C1 segment of cervical spinal cord (tissue), 14 donors: Measurements from ENCODE around the gene CASP5.

Source experiments
- DNase-seq, 14 donors: peaks; one replicate each; lab custom pipeline; 2025; lab: John Stamatoyannopoulos, UW

Gene CASP5

DNA sequence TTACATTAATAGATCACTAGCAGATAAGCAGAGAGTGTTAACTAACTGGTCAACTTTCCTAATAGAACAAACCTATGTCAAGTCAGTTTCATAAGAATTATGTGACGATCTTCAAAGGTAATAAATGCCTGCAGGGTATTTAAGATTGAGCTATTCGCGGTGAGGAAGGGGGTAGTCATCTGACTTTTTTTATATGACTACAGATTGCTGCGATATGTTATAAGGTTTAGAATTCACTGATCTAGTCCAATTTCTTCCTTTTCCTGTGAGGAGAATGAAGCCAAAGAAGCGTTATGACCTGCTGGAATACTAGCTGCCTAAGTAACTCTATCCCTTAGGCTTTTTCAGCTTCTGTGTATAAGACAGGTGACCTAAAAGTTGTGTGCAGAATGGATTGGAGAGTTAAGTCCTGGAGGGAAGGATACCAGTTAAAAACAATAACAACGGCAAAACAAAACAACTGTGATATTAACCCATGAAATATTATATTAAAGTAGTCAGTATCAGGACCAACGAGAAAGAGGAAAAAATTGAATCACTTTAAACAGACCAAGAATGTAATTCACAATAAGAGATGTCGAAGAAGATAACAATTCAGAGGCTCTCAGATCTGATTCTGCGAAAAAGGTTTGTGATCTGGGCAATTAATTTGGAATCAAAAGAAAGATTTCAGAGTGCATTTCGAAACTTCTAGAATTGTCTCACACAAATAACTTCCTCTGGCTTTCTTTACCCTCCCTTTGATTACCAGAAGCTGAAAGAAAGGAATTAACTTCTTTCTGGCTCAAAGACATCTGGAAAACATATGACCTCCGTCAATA is 55.2 kb downstream of the CASP5 start:
- DNase-seq, result no peak

DNA sequence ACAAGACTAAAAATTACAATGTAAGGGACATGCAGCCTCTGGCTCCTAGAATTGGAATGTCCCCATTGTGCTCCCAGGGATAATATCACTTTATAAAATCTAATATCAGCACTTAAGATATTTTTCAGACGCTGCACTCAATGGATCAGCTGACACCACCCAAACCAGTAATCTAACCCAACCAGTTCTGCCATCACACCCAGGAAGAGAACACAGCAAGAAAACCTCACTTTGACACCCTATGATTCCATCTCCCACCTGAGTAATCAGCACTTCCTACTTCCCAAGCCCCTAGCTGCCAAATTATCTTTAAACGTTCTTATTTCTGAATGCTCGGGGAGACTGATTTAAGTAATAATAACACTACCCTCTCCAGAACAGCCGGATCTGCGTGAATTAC is 57.2 kb downstream of the CASP5 start:
- no peak for DNase-seq

GRCh38 chr11:104964247-104964646 is 58.7 kb downstream of the CASP5 start:
- no peak for DNase-seq

DNA sequence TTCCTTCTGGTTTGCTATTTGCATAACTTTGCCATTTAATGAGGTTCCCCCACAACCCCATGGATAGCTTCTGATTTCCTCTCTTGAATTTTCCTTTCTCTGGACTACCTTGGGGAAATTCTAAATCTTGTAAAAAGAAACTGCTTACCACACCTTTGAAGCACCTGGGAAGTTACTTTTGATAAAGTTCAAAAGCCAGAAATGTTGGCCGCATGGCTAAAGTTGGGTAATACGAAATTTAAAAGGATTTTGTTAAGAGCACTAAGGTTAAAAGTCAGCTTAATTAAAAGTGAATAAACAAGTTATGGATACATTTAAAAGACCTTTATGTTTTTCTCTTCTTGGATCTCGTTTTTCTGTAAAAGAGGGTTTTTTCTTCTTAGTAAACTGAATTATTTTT is 60.1 kb downstream of the CASP5 start:
- DNase-seq, result no peak

GRCh38 chr11:104957280-104957679 is 65.7 kb downstream of the CASP5 start:
- no peak for DNase-seq

- no peak for DNase-seq
Observed at GRCh38 chr11:104956528-104956927, 66.4 kb downstream of the CASP5 start.

DNA sequence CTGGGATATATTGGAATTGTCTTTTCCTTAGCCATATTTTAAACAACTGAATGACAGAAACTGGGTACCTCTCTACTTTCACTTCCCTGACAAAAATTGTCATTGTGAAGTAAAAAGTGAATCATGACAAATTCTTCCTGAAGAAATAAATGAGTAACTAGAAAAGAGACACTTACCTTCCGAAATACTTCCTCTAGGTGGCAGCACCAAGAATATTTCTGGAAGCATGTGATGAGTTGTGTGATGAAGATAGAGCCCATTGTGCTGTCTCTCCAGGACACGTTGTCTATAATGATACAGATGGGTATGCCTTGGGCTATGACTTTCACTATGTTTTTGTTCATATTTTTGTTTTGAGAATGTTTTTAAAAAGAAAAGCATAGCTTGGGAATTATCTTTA is 76.1 kb downstream of the CASP5 start:
- DNase-seq, result no peak
